ENCODE results near the gene EML5.
"Not testable (repeated sequence)": the region's sequence is repeated elsewhere in the genome, so short reads cannot be mapped to it uniquely, and the experiment has no call there.

GRCh38 chr14:88789573-88789972 is 3.2 kb downstream of the EML5 start:
- TF ChIP-seq CTCF, POLR2A (IDR thresholded peaks at IDR 0.05): not testable (repeated sequence)
